WI38 (cell line): ENCODE data around the gene SCYL1.

ENCODE experiments used
- H3K4me3 ChIP-seq: 2 replicates; pipeline ENCODE4 v1.5.1; 2011; ENCODE audit warnings: low read depth, mild to moderate bottlenecking, control low read depth, low read length
- CTCF ChIP-seq: IDR thresholded peaks from 2 replicates; pipeline ENCODE4 v1.5.1; 2012; ENCODE audit warnings: low read depth, mild to moderate bottlenecking, control low read depth, low read length

Gene SCYL1

GRCh38 chr11:65580756-65581155 lies 55.9 kb downstream of the SCYL1 start:
- H3K4me3 ChIP-seq = no peak overlapping the region
- TF ChIP-seq CTCF = no peak

GRCh38 chr11:65581928-65582327 lies 57.0 kb downstream of the SCYL1 start:
- TF ChIP-seq CTCF = no peak
- no peak overlapping the region for H3K4me3 ChIP-seq

GRCh38 chr11:65583589-65583988 lies 58.7 kb downstream of the SCYL1 start:
- no peak overlapping the region for H3K4me3 ChIP-seq
- no peak for TF ChIP-seq CTCF

GRCh38 chr11:65584106-65584505 lies 59.2 kb downstream of the SCYL1 start:
- no peak overlapping the region for H3K4me3 ChIP-seq
- TF ChIP-seq CTCF = no peak

GRCh38 chr11:65584723-65585171 lies 59.9 kb downstream of the SCYL1 start:
- TF ChIP-seq CTCF = no peak
- no peak overlapping the region for H3K4me3 ChIP-seq

GRCh38 chr11:65585396-65586246 lies 60.7 kb downstream of the SCYL1 start:
- TF ChIP-seq CTCF = no peak
- H3K4me3 ChIP-seq = no peak overlapping the region

GRCh38 chr11:65586247-65586630 lies 61.4 kb downstream of the SCYL1 start:
- no peak for TF ChIP-seq CTCF
- H3K4me3 ChIP-seq = no peak overlapping the region
